Spleen (tissue), 11 donors: ENCODE results near the gene UNC50. TPM values are rescaled to one million over a fixed set of nuclear protein-coding genes. Genes with fewer than 3 reads are reported as not detected.

Experiments
- DNase-seq: peaks from one replicate; pipeline ENCODE4 v3.0.0-alpha.2; 2020
- H3K27ac ChIP-seq, 8 donors: fragments of 200-600 bp; sonication (generic) in 7 of 8; 1 replicate in 4 of 8; 2 replicates in 4 of 8; pipeline versions ENCODE4 v1.5.0 to v1.8.0; 2016 to 2021; ENCODE audit warnings: inconsistent platforms in 4 of 8, mild to moderate bottlenecking in 4 of 8, moderate library complexity in 1 of 8
- H3K27me3 ChIP-seq, 7 donors: fragments of 200-600 bp; sonication (generic) in 6 of 7; replicated peaks in 1 of 7; 1 replicate in 4 of 7; 2 replicates in 3 of 7; pipeline versions ENCODE4 v1.5.0 to v1.8.0; 2016 to 2021; ENCODE audit warnings: inconsistent platforms in 3 of 7, mild to moderate bottlenecking in 1 of 7
- H3K36me3 ChIP-seq, 6 donors: fragments of 200-600 bp; sonication (generic) in 5 of 6; 1 replicate in 4 of 6; 2 replicates in 2 of 6; pipeline versions ENCODE4 v1.5.0 to v1.8.0; 2016 to 2021; ENCODE audit warnings: inconsistent platforms in 2 of 6
- H3K4me1 ChIP-seq, 6 donors: fragments of 200-600 bp; sonication (generic) in 5 of 6; 1 replicate in 3 of 6; 2 replicates in 3 of 6; pipeline versions ENCODE4 v1.5.0 to v1.8.0; 2016 to 2021; ENCODE audit warnings: inconsistent platforms in 3 of 6
- H3K4me3 ChIP-seq, 8 donors: fragments of 200-600 bp; sonication (generic) in 7 of 8; 1 replicate in 4 of 8; 2 replicates in 4 of 8; pipeline versions ENCODE4 v1.5.0 to v1.8.0; 2016 to 2021; ENCODE audit warnings: inconsistent platforms in 4 of 8, mild to moderate bottlenecking in 4 of 8, moderate library complexity in 2 of 8
- H3K9me3 ChIP-seq, 8 donors: fragments of 200-600 bp; sonication (generic) in 7 of 8; 1 replicate in 4 of 8; 2 replicates in 4 of 8; pipeline versions ENCODE4 v1.5.0 to v1.8.0; 2016 to 2021; ENCODE audit warnings: inconsistent platforms in 4 of 8
- POLR2A ChIP-seq, 3 donors: fragments of 450-650 bp; IDR thresholded peaks; one replicate each; pipeline ENCODE4 v1.5.1; 2017; ENCODE audit warnings: antibody characterized with exemption in 3 of 3, mild to moderate bottlenecking in 1 of 3
- POLR2AphosphoS5 ChIP-seq, 3 donors: sonication (generic); formaldehyde crosslinking; IDR thresholded peaks; one replicate each; pipeline ENCODE4 v1.5.1; 2017; ENCODE audit warnings: antibody characterized with exemption in 3 of 3
- WGBS, 5 donors: extraction: QIAGEN DNeasy Blood & Tissue Kit in 3 of 5; methylation state at CpG; one replicate each; pipeline versions ENCODE4 v1.1.5 to v1.1.7; 2013 to 2018; 5-methylcytosine and 5-hydroxymethylcytosine counted together
- intact Hi-C: fragments of 100-400 bp; cut with DNase I; formaldehyde crosslinking; loops from one replicate; pipeline ENCODE4 v1.15.0; 2023; ENCODE audit warnings: low total_unique reads
- polyA plus RNA-seq, 3 donors: library from polyadenylated mRNA; stranded (reverse); fragments of 200-250 nt; gene quantifications; one replicate each; pipeline ENCODE4 v1.2.1, GENCODE V29; 2013
- total RNA-seq, 7 donors: library from RNA; depleted of rRNA in 3 of 7; stranded (reverse); fragments of >200 nt in 3 of 7; fragmentation: NEBNext Ultra II Directional in 4 of 7; extraction: Animal tissue kit (Norgen Biotek cat#: 25700) in 4 of 7; gene quantifications; one replicate each; pipeline versions ENCODE4 v1.1.0 to v1.2.1, GENCODE V29; 2016 to 2021
- TF ChIP-seq, protein P1 (sequence below), 11 experiments: fragments of 200-600 bp in 7 of 11; fragments of 450-650 bp in 4 of 11; sonication (generic) in 4 of 11; IDR thresholded peaks in 8 of 11; conservative IDR thresholded peaks in 3 of 11; 1 replicate in 7 of 11; 2 replicates in 4 of 11; pipeline versions ENCODE4 v1.4.0 to v1.8.0; 2016 to 2021; ENCODE audit warnings: antibody characterized with exemption in 11 of 11, inconsistent platforms in 4 of 11, mild to moderate bottlenecking in 1 of 11
- donor health status: healthy with polysubstance abuse.
- donor health status: DM: no; HTN: no; CAD: no; lungs with moderate emphysema.
- donor health status: DM: no; HTN: no; CAD: no.
- donor health status: Bipolar disorder and iron deficiency.
- donor health status: healthy.
- donor health status: DM: no; HTN: no; CAD: no.
- donor health status: DM: yes; HTN: yes; CAD: no.

UNC50 gene
- total and polyA plus RNA-seq, 10 donors, result 32.1 to 56.5 (median 43.3) TPM

DNA sequence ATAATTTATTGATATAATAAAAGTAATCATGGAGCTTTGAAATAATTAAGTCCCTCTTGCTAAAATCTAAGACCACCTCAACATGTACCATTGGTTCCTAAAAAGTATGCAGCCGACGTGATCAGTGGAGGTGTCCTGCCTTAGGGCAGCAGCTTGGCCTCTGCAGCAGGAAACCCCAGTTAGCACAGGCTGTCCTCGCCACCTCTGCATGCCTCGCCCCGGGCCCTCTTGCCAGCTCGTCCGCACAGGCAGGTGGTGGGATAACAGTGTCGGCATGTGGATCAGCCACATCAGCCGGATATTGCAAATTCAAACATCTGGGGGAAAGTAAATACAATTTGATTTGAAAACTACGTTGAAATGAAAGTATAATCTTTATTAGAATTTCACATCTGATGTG is 23.0 kb upstream of the UNC50 start:
- no peak overlapping the region for H3K27ac ChIP-seq
- H3K4me1 ChIP-seq, result peaks cover 0 to 10% (median 0%) of the 10 kb centered on the region in 6 donors
- H3K9me3 ChIP-seq, result no peaks in the 10 kb centered on the region
- H3K36me3 ChIP-seq, result peaks cover 0 to 100% (median 43%) of the 10 kb centered on the region in 6 donors
- no peak overlapping the region for H3K4me3 ChIP-seq
- no peak for DNase-seq
- intact Hi-C loops, result no loop called here
- WGBS, 5 donors, result 92 to 98% (median 96%) methylated on average over 10 of the region's 10 CpGs
- TF ChIP-seq, protein P1, sequence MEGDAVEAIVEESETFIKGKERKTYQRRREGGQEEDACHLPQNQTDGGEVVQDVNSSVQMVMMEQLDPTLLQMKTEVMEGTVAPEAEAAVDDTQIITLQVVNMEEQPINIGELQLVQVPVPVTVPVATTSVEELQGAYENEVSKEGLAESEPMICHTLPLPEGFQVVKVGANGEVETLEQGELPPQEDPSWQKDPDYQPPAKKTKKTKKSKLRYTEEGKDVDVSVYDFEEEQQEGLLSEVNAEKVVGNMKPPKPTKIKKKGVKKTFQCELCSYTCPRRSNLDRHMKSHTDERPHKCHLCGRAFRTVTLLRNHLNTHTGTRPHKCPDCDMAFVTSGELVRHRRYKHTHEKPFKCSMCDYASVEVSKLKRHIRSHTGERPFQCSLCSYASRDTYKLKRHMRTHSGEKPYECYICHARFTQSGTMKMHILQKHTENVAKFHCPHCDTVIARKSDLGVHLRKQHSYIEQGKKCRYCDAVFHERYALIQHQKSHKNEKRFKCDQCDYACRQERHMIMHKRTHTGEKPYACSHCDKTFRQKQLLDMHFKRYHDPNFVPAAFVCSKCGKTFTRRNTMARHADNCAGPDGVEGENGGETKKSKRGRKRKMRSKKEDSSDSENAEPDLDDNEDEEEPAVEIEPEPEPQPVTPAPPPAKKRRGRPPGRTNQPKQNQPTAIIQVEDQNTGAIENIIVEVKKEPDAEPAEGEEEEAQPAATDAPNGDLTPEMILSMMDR (IDR thresholded peaks at IDR 0.05 in 8 of 11, conservative IDR thresholded peaks at IDR 0.05 in 3 of 11), result no peak
- TF ChIP-seq POLR2AphosphoS5 (IDR thresholded peaks at IDR 0.05) (no peak), POLR2A (IDR thresholded peaks at IDR 0.05) (no peak)
- no peaks in the 10 kb centered on the region for H3K27me3 ChIP-seq

DNA sequence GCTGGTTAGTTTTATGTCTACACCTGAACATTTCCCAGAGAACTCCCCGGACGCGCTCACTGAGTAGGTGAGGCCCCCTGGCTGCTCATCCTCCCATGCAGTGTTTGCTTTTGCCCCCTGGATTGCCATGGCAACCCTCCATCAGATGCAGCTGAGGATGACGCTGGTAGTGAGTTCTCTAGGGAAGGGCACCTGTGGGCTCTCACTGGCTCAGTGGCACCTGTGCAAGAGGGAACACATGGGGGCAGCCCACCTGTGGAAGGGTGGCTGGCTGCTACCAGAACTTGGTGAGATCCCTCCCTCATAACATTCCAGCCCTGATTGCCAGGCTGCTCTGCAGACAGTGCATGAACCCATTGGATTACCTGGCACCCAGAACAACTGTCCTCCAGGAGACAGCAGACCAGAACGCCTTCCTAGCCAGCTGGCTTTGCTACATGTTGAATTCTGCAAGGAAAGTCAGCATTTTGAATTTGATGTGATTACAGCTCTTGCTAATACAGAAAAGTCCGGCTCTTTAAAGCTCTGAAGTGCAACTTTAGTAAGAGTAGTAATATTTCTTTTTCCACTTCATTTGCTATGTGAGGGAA is 21.7 kb upstream of the UNC50 start:
- Histone ChIP-seq H3K9me3 (no peaks in the 10 kb centered on the region), H3K36me3 (peaks cover 0 to 100% (median 43%) of the 10 kb centered on the region in 6 donors), H3K4me3 (no peak overlapping the region), H3K4me1 (no peaks in the 10 kb centered on the region), H3K27me3 (no peaks in the 10 kb centered on the region), H3K27ac (no peak overlapping the region)
- no peak for DNase-seq
- WGBS, 5 donors, result 86 to 95% (median 93%) methylated on average over 6 of the region's 6 CpGs
- intact Hi-C loops, result no loop called here
- TF ChIP-seq, protein P1 (IDR thresholded peaks at IDR 0.05 in 8 of 11, conservative IDR thresholded peaks at IDR 0.05 in 3 of 11), result no peak
- TF ChIP-seq POLR2A (IDR thresholded peaks at IDR 0.05) (no peak), POLR2AphosphoS5 (IDR thresholded peaks at IDR 0.05) (no peak)

DNA sequence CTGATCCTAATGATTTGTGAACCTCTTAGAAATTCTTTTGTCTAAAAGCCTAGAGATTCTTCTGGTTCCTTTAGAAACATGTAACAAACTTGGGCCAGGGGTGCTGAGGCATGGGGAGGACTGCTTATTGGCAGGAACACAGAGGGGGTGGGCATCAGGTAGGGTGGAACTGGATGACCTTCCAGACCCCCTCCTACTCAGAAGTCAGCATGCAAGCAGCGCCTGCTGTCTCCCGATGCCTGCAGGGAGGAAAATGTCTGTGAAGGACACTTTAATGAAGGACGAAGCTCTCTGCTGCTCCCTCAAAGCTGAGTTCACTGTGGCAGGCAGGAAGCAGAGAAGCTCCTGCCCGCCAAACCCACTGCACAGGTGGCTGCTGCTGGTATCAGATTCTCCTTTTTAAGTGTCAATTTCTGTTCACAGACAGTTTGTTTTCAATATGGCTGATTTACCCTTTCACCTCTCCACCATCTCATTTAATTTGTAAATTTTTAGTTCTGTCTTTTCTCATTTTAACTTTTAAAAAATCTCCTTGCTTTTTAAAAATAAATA is 19.4 kb upstream of the UNC50 start:
- Histone ChIP-seq H3K36me3 (peaks cover 0 to 100% (median 34%) of the 10 kb centered on the region in 6 donors), H3K27me3 (no peaks in the 10 kb centered on the region), H3K9me3 (peaks cover 0 to 5% (median under 1%) of the 10 kb centered on the region in 8 donors), H3K27ac (no peak overlapping the region), H3K4me1 (no peaks in the 10 kb centered on the region), H3K4me3 (no peak overlapping the region)
- DNase-seq, result no peak
- intact Hi-C loops, result no loop called here
- no peak for TF ChIP-seq POLR2AphosphoS5 (IDR thresholded peaks at IDR 0.05)
- TF ChIP-seq, protein P1 (IDR thresholded peaks at IDR 0.05 in 8 of 11, conservative IDR thresholded peaks at IDR 0.05 in 3 of 11), result no peak
- no peak for TF ChIP-seq POLR2A (IDR thresholded peaks at IDR 0.05)
- WGBS, 5 donors, result 61 to 78% (median 74%) methylated on average over 4 of the region's 4 CpGs

DNA sequence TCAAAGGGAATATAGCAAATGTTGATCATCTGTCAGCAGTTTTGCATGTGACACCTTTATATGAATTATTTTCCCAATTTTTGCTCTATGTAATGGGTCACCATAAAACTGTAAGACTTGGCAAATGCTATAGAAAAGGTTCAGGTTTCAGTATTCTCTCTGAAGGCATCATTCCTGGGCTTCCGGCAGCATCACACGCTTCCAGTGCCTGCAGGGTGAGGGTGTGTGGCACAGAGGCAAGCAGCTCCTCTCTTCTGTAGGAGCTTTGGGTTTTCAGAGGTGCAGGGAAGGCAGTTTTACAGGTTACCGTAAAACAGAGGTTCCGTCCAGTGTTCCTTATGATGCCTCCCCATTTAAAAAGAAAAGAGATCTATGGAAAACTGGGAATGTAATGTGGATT is 18.9 kb upstream of the UNC50 start:
- peak; percentile 38 for DNase-seq
- Histone ChIP-seq H3K9me3 (peaks cover 0 to 8% (median 1%) of the 10 kb centered on the region in 8 donors), H3K4me3 (no peak overlapping the region), H3K27me3 (no peaks in the 10 kb centered on the region), H3K4me1 (no peaks in the 10 kb centered on the region), H3K27ac (no peak overlapping the region), H3K36me3 (peaks cover 0 to 97% (median 31%) of the 10 kb centered on the region in 6 donors)
- TF ChIP-seq POLR2A (IDR thresholded peaks at IDR 0.05), result no peak
- TF ChIP-seq, protein P1 (IDR thresholded peaks at IDR 0.05 in 8 of 11, conservative IDR thresholded peaks at IDR 0.05 in 3 of 11), result no peak
- TF ChIP-seq POLR2AphosphoS5 (IDR thresholded peaks at IDR 0.05), result no peak
- 96 to 100% (median 98%) methylated on average over 4 of the region's 4 CpGs for WGBS, 5 donors
- intact Hi-C loops, result no loop called here
